ENCODE results near the gene SRRM4. TPM values are rescaled to one million over a fixed set of nuclear protein-coding genes. Genes with fewer than 3 reads are reported as not detected.

Gene SRRM4
- total RNA-seq, 1 experiment from 2014 or later: 0.96 TPM

- TF ChIP-seq TEAD4 (CRISPR knock-in tag; IDR thresholded peaks at IDR 0.05) (no peak), ELF4 (CRISPR knock-in tag; IDR thresholded peaks at IDR 0.05; ENCODE audit: low read depth) (no peak), JUN (CRISPR knock-in tag; IDR thresholded peaks at IDR 0.05) (no peak), AFF4 (CRISPR knock-in tag; IDR thresholded peaks at IDR 0.05; ENCODE audit: borderline replicate concordance) (no peak), JAZF1 (CRISPR knock-in tag; IDR thresholded peaks at IDR 0.05) (no peak), HMGA2 (CRISPR knock-in tag; IDR thresholded peaks at IDR 0.05) (no peak), CDX4 (CRISPR knock-in tag; IDR thresholded peaks at IDR 0.05; ENCODE audit: borderline replicate concordance) (no peak), RELA (CRISPR knock-in tag; IDR thresholded peaks at IDR 0.05; ENCODE audit: borderline replicate concordance) (no peak), GTF2I (CRISPR knock-in tag; conservative IDR thresholded peaks at IDR 0.05) (no peak)
- Mint-ChIP-seq H3K36me3 (no peaks in the 10 kb centered on the region), H3K4me3 (no peak overlapping the region), H3K9me3 (no peaks in the 10 kb centered on the region), H3K27me3 (ENCODE audit: low read depth) (no peaks in the 10 kb centered on the region), H3K4me1 (peaks cover 16% of the 10 kb centered on the region), H3K27ac (no peak overlapping the region)
- ChIA-PET POLR2A (no interaction called here), CTCF (interaction anchor here (1.5 kb wide), 2 partner anchors 31 to 85 kb away, joined by 4 read pairs; no protein-coding TSS in a partner anchor)
- DNase-seq (ENCODE audit: low spot score) (no peak), ATAC-seq (no peak)
Measured at GRCh38 chr12:119122047-119122446, 140.7 kb downstream of the SRRM4 start.

GRCh38 chr12:119122751-119123150 lies 141.4 kb downstream of the SRRM4 start:
- no peak overlapping the region for H3K4me3 Mint-ChIP-seq
- ATAC-seq (no peak), DNase-seq (ENCODE audit: low spot score) (no peak)
- no peaks in the 10 kb centered on the region for H3K27me3 Mint-ChIP-seq (ENCODE audit: low read depth)
- TF ChIP-seq IRF2 (CRISPR knock-in tag; IDR thresholded peaks at IDR 0.05; ENCODE audit: borderline replicate concordance, low read depth) (no peak), SMAD3 (CRISPR knock-in tag; IDR thresholded peaks at IDR 0.05; ENCODE audit: borderline replicate concordance) (no peak), PREB (CRISPR knock-in tag; IDR thresholded peaks at IDR 0.05; ENCODE audit: borderline replicate concordance) (no peak), JAZF1 (CRISPR knock-in tag; IDR thresholded peaks at IDR 0.05) (no peak), EMX1 (CRISPR knock-in tag; IDR thresholded peaks at IDR 0.05) (no peak), SMAD4 (CRISPR knock-in tag; IDR thresholded peaks at IDR 0.05) (no peak), TP53 (CRISPR knock-in tag; IDR thresholded peaks at IDR 0.05) (no peak), PRRX2 (CRISPR knock-in tag; IDR thresholded peaks at IDR 0.05) (no peak), NR2C2 (CRISPR knock-in tag; IDR thresholded peaks at IDR 0.05) (no peak), OVOL2 (CRISPR knock-in tag; IDR thresholded peaks at IDR 0.05; ENCODE audit: borderline replicate concordance) (no peak), GTF2I (CRISPR knock-in tag; conservative IDR thresholded peaks at IDR 0.05) (no peak), ZNF512 (CRISPR knock-in tag; IDR thresholded peaks at IDR 0.05; ENCODE audit: borderline replicate concordance) (no peak), ETV6 (CRISPR knock-in tag; IDR thresholded peaks at IDR 0.05) (no peak), ELF4 (CRISPR knock-in tag; IDR thresholded peaks at IDR 0.05; ENCODE audit: low read depth) (no peak), AFF4 (CRISPR knock-in tag; IDR thresholded peaks at IDR 0.05; ENCODE audit: borderline replicate concordance) (no peak), GABPB1 (CRISPR knock-in tag; IDR thresholded peaks at IDR 0.05) (no peak)
- ChIA-PET CTCF (no interaction called here), POLR2A (no interaction called here)
- H3K27ac Mint-ChIP-seq: no peak overlapping the region
- no peaks in the 10 kb centered on the region for H3K9me3 Mint-ChIP-seq
- peaks cover 16% of the 10 kb centered on the region for H3K4me1 Mint-ChIP-seq
- no peaks in the 10 kb centered on the region for H3K36me3 Mint-ChIP-seq

All from WTC11 (cell line).